ENCODE data around the gene SLC35F2.

The SLC35F2 gene

DNA sequence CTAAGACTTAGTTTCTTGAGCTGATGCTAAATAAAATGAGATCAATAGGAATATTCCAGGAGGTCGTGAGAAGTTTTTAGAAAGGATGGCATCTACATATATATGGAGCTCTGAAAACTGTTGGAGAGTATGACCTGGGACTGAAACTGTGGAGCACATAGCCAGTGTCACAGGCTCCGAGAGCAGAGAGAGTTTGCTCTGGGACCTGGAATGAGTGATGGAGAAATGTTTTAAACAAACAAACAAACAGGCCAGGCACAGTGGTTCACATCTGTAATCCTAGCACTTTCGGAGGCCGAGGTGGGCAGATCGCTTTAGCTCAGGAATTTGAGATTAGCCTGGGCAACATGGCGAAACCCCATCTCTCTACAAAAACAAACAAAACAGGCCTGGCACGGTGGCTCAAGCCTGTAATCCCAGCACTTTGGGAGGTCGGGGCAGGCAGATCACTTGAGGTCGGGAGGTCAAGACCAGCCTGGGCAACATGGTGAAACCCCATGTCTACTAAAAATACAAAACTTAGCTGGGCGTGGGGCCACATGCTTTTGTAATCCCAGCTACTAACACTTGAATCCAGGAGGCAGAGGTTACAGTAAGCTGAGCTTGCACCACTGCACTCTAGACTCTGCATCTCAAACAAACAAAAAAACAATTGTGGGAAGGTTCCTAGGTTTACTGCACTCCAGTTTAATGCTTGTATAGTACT lies 67.1 kb downstream of the SLC35F2 start:
- TF ChIP-seq CTCF (IDR thresholded peaks at IDR 0.05; ENCODE audit: low read depth, low read length): no peak
- DNase-seq (ENCODE audit: low read depth in 2 of 2): no peak
- H3K4me3 ChIP-seq (replicated peaks in 1 of 2; ENCODE audit: low read depth in 2 of 2, low read length in 2 of 2): no peak overlapping the region

DNA sequence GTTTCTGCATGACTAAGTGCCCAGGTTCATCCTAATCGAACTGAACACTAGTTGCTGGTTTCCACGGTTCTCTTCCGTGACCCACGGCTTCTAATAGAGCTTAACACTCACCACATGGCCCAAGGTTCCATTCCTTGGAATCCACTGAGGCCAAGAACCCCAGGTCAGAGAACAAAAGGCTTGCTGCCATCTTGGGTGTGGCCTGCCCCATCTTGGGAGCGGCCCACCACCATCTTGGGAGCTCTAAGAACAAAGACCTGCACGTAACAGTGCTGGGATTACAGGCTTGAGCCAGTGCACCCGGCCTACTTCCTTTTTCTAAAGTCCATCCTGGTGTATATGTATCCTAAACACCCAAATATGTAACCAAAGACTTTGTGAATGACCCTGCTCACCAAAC lies 68.8 kb downstream of the SLC35F2 start:
- TF ChIP-seq CTCF (IDR thresholded peaks at IDR 0.05; ENCODE audit: low read depth, low read length): no peak
- no peak overlapping the region for H3K4me3 ChIP-seq (replicated peaks in 1 of 2; ENCODE audit: low read depth in 2 of 2, low read length in 2 of 2)
- no peak for DNase-seq (ENCODE audit: low read depth in 2 of 2)

GRCh38 chr11:107787733-107788132 lies 70.9 kb downstream of the SLC35F2 start:
- no peak for TF ChIP-seq CTCF (IDR thresholded peaks at IDR 0.05; ENCODE audit: low read depth, low read length)
- no peak overlapping the region for H3K4me3 ChIP-seq (replicated peaks in 1 of 2; ENCODE audit: low read depth in 2 of 2, low read length in 2 of 2)
- DNase-seq (ENCODE audit: low read depth in 2 of 2): no peak

GRCh38 chr11:107785401-107785800 lies 73.2 kb downstream of the SLC35F2 start:
- no peak overlapping the region for H3K4me3 ChIP-seq (replicated peaks in 1 of 2; ENCODE audit: low read depth in 2 of 2, low read length in 2 of 2)
- DNase-seq (ENCODE audit: low read depth in 2 of 2): peak; percentile 11 to 50
- no peak for TF ChIP-seq CTCF (IDR thresholded peaks at IDR 0.05; ENCODE audit: low read depth, low read length)

DNA sequence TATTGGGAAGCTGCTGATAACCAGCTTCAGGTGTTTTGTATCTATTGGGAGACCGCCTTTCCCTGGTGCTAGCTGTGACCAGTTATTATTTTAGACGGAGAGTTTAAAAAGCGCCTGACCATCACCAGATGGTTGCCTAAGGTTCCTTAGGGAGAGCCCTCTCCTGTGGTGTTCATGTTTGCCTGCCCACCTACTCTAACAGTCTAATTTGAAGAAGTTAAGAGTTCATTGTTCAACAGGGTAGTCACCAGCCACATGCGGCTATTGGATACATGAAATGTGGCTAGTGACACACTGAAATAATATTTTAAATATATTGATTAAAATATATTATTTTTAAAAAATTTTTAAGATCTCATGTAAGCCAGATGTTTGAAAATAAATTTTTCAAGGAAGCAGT lies 75.5 kb downstream of the SLC35F2 start:
- DNase-seq (ENCODE audit: low read depth in 2 of 2): no peak
- H3K4me3 ChIP-seq (replicated peaks in 1 of 2; ENCODE audit: low read depth in 2 of 2, low read length in 2 of 2): no peak overlapping the region
- TF ChIP-seq CTCF (IDR thresholded peaks at IDR 0.05; ENCODE audit: low read depth, low read length): no peak

DNA sequence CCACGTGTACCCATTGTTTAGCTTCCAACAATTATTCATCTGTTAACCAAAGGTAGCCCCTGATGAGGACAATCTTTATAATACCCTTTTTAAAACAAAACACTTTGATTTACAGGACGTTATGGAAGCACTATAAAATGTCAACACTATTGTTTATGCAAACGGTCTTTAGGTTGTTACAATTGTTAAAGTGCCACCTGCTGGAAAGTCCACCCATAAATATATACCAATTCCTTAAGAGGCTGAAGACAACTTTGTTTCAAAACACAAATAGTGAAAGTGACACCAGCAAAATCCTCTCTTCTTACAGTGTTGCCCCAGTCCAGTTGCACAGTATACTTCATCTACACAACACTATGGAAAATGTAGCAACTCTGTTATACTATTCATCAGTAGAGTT lies 77.8 kb downstream of the SLC35F2 start:
- H3K4me3 ChIP-seq (replicated peaks in 1 of 2; ENCODE audit: low read depth in 2 of 2, low read length in 2 of 2): no peak overlapping the region
- TF ChIP-seq CTCF (IDR thresholded peaks at IDR 0.05; ENCODE audit: low read depth, low read length): no peak
- DNase-seq (ENCODE audit: low read depth in 2 of 2): peak in 1 of 2 donors; percentile 17

- TF ChIP-seq CTCF (IDR thresholded peaks at IDR 0.05; ENCODE audit: low read depth, low read length): no peak
- no peak for DNase-seq (ENCODE audit: low read depth in 2 of 2)
- no peak overlapping the region for H3K4me3 ChIP-seq (replicated peaks in 1 of 2; ENCODE audit: low read depth in 2 of 2, low read length in 2 of 2)
These were observed 78.5 kb downstream of the SLC35F2 start for GRCh38 chr11:107780136-107780535.
